ENCODE measurements around the gene CFAP92.

CFAP92 gene

DNA sequence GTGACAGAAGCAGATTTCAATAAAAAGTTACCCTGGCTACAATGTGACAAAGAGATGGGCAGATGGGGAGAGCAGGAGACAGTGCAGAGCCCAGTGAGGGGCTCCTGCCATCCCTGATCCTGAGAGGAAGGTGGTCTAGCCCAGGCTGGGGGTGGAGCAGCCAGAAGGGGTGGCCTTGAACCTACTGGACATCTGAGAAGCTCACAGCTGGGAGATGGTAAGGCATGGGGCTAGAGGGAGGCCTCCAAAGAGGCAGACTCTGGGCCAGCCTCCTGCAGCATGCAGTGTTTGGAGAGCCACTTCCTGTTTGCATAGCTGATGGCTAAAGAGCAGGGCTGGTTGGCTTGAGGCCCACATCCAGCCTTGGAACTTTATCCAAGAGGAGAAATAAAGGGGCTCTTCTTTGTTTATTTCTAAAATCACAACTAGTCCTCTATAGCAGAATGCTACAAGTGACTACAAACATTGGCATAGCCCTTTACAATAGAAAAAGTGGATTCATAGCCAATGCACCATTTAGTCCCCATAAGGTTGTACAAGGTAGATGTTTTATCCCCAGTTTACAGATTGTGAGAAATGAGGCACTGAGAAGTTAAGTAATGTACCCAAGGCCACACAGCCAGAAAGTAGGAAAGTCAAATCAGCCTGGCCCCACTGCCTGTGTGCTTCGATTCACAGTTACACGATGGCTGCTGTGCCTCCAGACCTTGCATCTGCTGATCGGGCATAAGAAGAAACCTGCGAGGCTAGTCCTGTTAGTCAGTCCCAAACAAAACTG lies 11.8 kb upstream of the CFAP92 start:
- no peak for DNase-seq

DNA sequence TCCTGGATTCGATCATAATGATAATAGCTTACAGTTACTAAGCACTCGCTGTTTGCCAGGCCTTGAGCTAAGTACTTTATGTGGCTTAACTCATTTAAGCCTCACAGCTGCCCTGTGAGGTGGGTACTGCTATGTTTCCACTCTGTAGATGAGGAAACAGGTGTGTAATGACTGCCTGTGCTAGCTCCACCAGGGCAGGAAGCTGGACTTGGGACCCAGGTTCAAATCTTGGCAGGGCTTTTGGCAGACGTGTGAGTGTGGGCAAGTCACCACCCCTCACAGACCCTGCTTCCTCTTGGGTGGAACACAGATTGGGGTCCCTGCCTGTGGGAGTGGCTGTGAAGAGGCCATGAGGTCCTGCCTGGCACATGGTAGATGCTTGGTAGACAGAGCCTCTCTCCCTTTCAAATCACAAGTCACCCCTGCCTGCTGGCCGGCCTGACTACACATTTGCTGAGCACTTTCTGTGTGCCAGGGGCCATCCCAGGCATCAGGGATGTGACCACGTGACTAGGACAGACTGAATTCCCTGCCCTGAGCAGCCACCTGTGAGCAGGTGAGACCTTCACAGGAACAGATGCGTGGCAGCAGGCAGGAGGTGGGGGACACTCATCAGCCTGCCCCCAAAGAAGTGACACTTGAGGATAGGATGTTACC lies 10.9 kb upstream of the CFAP92 start:
- no peak for DNase-seq

DNA sequence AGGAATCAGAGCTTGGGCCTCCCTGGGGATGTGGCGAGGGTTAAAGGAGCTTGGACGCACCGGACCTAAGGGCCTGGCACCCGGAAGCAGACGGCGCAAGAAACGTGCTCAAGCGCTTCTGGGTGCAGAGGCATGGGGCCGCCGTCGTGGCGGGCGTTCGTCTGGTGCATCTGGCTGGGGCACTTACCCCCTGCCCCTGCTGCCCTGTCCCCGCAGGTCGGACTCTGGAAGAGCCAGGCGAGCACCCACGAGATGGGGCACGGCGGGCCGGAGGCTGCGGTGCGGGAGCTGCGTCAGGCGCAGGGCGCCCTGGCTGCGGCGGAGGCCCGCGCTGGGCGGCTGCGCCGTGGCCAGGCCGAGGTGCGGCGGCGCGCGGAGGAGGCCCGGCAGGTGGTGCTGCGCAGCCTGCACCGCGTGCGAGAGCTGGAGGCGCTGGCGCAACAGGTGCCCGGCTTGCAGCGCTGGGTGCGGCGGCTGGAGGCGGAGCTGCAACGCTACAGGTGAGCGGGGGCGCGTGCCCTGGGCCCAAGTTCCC lies 9.8 kb upstream of the CFAP92 start:
- peak; percentile 63 for DNase-seq

DNA sequence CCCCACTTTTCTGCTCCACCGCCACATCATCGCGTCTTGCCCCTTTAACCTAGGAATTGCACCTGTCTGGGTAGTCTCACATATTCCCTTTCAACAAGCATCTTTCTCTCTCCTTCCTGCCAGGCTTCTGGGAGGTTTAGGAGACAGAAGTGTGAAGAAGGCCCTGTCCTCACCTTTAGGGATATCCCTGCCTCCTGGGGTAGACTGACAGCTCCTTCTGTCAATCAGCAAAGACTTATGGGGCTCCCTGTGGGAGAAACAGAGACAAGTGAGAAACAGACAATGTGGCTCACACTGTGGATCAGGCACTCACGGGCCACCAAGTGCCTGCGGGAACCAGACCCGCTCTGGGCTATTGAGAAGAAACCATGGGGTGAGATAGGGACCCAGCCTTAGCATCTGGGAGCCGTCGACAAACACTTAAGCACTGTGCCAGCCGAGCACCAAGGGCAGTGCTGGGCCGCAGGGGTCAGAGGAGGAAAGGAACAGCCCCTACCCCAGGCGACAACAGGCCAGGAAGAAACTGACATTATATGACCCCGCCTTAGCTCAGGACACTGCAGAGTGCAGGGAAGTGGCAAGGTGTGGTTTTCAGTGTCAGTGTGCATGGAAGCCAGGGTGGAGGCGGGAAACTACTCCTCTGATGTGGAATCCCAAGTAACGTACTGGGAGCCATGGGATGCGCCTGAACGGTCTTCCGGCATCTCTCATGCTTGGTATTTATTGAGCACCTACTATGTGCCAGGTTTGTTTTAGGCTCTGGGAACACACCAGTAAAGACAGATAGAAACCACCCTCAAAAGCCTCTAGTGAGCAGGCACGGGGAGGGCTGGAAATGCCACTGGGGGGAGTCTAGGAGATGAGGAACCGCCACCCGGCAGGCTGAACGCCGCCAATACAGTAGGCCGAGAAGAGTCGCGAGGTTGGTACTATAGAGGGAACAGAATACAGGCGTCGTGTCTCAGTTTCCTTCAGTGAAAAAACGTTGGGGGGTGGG lies 9.0 kb upstream of the CFAP92 start:
- DNase-seq: no peak

DNA sequence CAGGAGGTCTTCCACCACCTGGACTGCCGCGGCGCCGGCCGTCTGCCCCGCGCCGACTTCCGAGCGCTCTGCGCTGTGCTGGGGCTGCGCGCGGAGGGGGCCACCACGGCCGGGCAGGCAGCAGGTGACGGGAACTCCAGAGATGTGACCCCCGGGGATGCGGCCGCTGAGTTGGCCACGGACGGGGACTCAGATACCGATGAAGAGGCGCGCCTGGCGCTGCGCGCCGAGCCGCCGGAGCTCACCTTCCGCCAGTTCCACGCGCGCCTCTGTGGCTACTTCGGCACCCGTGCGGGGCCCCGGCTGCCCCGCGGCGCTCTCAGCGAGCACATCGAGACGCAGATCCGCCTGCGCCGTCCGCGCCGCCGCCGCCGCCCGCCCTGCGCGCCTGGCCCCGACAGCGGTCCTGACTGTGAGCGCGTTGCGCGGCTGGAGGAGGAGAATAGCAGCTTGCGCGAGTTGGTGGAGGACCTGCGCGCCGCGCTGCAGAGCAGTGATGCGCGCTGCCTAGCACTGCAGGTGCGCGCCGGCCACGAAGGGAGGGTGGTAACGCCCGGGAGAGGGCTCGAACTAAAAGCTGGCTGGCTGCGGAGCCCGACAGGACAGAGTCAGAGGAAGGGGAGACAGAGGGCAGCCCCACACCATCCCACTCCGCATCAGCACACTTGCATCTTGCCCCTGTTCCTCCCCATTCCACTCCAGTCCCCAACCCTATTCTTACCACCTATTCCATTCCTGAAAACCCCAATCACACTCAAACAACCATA lies 8.1 kb upstream of the CFAP92 start:
- DNase-seq: peak in 1 of 2 donors; percentile 18

DNA sequence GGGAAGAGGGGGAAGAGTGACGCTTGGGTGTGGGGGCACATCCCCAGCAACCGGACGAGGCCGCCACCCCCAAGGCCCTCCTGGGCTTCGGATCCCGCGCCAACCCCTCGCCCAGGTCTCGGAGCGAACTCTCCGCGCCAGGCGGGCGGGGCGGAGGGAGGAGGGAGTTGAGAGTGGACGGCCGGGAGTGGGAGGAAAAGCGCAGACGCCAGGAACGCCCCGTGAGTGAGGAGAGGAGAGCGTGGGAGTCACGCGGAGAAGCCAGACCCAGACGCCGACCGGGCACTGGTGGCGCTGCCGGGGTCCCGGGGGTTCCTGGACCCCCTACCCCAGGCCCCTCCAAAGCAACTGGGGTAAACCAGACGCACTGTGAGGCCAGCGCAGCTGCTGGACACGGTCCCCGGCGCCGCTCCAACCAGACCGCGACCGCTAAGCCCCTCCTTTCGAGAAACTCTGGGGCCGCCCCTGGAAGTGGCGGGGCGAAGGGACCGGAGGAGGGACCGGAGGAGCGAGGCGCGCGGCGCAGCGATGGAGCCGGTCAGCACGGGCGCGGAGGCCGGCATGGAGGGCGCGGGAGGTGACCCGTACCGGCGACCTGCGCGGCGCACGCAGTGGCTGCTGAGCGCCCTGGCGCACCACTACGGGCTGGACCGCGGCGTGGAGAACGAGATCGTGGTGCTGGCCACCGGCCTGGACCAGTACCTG lies 7.4 kb upstream of the CFAP92 start, which contains the start of gene EFCC1:
TSS of gene EFCC1 (plus strand) at position 204 of the 705 bp plus-strand sequence. CDS start at position 529, 325 bp downstream.
- DNase-seq: no peak

DNA sequence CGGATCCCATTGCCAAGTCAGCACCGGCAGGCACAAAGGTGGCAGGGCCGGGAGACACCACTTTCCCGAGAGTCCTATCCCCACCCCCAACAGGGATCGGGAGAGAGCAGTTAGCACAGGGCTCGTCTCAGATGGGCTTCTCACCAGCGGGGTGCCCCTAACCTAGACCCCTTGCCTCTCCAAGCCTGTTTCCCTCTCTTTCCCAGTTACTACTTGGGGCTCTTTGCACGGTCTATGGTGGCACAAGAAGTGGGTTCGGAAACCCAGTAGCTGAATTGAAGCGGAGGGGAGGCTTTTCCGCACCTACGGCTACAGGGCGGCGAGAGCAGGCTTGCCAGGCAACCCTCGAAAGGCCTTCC lies 6.8 kb upstream of the CFAP92 start:
- DNase-seq: no peak

DNA sequence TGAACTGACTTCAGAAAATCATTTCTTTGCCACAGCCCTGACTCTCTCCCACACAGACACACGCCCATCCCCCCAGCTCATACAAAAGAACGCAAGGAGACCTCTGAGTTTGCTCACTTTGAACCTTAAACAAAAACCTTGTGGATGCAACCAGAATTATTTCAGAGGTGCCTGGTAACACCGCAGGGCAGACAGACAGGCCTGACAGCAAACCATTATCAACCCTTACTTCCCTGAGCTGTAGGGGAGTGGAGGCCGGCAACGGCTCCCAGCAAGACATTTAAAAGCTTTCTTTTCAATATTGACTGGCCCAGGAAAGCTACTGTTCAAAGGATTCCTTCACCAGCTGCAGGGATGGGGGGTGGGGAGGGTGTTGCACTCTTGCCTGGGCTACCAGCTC lies 5.2 kb upstream of the CFAP92 start:
- DNase-seq: no peak

DNA sequence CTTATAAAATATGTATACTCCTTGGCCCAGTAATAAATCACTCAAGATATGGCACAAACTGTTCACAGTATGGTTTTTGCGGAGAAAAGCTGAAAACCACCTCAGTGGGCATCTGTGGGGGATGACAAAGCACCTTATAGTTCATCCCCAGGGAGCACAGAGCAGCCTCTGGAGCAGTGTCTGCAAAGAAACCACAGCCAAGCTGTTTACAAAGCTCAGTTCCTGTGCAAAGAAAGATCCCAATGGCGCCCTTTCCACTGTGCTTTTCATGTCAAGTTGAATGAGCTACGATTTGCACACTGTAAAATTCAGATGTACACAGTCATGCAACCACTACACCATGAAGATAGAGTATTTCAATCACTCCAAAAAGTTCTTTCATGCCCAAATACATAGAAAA lies 4.7 kb upstream of the CFAP92 start:
- no peak for DNase-seq

DNA sequence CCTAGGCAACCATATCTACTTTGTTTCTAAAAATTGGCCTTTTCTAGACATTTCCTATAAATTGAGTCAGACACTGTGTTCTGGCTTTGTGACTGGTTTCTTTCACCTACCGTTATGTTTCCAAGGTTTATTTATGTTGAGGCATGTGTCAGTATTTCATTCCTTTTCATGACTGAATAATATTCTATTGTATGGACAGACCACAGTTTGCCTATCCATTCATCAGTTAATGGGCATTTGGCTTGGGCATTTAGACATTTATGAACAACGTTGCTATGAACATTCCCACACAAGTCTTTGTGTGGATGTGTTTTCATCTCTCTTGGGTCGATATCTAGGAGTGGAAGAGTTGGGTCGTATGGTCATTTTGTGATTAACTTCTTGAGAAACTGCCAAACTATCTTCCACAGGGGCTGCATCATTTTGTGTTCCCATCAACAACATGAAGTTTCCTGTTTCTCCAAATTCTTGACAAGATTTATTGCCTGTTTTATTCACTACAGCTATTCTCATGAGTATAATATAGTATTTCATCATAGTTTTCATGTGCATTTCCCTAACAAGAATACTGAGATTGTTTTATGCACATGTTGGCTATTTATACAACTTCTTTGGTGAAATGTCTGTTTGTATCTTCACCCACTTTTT lies 3.7 kb upstream of the CFAP92 start:
- DNase-seq: no peak

DNA sequence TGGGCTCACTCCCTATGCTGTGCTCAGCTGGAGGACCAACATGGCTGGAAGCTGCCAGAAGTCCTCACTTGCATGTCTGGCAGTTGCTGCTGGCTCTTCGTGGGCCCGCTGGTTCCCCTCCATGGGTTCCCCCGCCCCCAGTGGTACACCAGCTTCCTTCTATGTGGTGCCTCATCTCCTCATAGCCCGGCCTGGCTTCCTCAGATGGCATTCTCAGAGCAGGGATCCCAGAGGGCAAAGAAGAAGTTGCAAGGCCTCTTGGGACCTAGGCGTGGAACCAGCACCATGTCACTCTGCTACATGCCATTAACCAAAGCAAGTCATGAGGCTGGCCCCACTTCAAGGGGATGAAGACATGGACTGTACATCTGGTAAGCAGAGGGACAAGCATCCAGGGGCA lies 2.9 kb upstream of the CFAP92 start:
- no peak for DNase-seq

DNA sequence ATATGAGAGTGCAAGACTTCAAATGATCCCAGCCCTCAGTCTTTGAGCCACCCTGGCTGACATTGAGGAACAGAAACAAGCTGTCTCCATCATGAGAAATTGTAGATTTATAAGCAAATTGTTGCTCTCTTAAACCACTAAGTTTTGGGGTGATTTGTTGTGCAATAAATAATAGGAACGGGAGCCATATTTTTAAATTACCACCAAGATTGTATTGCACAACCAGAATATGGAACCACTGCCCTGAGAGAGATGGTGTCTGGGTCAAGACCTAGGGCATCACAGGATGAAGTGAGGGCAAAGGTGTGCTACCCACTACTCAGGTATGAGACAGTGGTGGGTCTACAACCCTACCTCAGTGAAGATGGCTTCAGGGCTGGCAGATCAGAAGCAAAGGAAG lies 2.3 kb upstream of the CFAP92 start:
- DNase-seq: no peak

DNA sequence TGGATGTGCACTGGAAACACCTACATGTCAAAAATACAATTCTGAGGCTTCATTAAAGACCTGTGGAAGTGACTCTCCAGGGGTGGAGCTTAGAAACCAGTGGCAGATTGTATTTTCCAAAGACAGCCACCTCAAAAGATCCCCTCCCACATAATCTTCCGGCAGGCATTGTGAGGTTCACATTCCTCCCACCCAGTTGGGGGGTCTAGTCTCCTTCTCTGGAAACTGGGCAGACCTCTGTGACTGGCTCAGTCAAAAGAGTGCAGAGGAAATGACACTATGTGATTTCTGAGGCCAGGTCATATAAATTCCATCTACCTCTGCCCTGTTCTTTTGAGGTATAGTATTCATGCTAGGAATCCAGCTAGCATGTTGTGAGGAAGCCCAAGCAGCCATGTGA lies 1.9 kb upstream of the CFAP92 start:
- DNase-seq: no peak

DNA sequence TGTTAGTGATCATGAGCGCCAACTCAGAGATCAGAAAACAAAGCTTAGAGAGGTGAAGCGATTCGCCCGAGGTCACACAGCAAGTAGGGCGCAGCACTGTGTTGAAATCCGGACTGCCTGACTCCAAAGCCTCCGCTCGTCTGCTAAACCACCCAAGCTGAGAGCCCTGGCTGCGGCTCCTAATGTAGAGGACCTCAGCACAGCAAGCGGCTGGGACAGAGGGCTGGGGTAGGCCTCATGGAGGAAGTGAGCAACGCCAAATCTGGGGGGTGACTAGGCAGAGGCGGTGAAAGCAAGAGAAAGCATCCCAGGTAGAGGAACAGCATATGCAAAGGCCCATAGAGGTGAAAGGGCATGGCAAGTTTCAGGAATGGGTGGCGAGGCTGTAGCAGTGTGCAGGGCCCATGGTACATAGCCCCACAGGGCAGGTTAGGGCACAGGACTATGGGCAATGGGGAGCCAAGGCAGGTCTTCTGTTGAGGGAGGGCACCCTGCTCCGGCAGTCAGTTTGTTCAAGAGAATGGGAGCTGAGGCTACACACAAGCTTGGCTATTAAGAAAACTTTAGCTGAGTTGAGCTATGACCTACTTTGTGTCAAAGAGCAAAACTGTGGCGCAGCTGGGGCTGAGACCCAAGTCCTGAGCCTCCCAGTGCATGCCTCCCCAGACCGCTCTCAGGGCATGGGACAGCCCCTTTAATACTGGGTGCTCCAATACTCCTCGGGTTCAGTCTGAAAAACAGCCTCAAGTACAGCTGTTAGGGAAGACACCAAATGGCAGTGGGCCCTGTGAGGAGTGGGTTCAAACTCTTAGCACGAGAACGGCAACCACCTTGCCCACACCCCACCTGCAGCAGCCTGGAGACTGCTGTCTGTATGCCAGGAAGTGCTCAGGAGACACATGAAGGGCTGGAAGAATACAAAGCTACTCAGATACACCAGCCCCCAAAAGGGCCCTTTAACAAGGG lies 988 bp upstream of the CFAP92 start:
- no peak for DNase-seq

DNA sequence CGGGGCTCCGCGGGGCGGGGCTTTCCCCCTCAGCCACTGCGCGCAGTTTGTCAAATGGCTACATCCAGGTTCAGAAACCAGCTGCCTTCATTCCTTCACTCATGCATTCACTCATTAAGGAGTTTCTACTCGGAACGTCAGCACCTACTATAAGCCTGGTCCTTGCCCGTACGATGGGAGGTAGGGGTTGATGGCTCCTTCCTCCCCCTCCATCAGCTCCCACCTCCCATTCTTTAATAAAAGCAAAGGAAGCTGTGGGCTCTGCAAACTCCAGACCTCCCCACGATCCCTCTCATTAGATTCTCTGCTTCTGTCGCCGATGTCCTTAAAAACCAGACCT lies 267 bp upstream of the CFAP92 start:
- DNase-seq: no peak

DNA sequence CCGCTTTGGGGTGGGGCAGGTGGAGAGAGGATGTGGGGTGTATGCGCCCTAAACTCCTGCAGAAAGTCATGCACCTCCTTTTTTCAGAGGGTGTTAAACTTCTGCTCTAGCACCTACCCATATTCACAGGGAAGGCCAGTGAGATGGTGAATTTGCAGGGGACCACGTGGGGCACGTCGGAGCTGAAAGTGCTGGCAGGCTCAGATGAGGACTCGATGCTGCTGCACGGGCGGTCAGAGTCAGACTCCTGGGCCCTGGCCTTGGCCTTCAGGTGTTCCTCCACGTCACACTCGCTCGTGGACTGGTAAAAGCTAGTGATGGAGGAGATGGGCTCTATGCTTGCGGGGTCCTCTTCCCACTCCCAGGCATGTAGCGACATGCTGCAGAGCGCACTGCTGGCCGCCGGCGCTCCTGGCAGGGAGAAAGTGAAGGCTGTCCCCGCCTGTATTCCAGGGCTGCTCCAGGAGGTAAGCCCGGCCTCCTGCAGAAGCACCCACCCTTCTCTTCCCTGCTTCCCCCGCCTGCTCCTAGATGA lies 883 bp downstream of the CFAP92 start:
- no peak for DNase-seq

DNA sequence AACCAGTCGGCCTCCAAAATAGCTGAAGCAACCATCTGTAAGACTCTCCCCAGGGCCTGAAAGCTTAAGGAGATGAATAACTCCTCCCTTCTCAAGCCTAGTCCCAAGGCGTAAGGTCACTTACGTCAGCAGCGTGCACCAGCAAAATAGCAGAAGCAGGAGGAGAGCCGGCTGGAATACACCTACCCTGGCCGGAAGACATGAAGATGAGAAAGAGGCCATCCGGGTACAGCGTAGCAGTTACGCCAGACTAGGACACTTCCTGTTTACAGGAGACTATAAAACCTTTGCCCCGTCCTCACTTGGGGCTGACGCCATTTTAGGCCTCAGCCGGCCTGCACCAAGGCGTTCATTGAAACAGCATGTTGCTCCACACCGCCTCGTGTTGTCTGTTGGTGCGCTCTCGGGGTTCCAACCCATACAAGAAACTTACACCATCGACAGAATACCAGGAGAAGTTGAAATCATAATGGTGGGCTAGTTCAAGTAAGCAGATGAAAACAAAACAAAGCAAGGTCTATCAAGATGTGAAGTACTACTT lies 2.5 kb downstream of the CFAP92 start:
- DNase-seq: peak in 1 of 2 donors; percentile 67

DNA sequence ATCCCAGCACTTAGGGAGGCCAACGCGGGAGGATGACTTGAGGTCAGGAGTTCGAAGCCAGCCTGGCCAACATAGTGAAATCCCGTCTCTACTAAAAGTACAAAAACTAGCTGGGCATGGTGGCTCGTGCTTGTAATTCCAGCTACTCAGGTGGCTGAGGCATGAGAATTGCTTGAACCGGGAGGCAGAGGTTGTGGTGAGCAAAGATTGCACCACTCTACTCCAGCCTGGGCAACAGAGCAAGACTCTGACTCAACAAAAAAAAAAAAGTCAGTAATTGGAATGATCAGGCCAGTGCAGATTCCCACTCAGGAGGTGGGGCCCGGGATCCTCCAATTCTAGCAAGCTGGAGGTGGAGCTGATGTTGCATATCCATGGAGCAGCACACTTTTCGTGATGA lies 5.6 kb downstream of the CFAP92 start:
- no peak for DNase-seq

DNA sequence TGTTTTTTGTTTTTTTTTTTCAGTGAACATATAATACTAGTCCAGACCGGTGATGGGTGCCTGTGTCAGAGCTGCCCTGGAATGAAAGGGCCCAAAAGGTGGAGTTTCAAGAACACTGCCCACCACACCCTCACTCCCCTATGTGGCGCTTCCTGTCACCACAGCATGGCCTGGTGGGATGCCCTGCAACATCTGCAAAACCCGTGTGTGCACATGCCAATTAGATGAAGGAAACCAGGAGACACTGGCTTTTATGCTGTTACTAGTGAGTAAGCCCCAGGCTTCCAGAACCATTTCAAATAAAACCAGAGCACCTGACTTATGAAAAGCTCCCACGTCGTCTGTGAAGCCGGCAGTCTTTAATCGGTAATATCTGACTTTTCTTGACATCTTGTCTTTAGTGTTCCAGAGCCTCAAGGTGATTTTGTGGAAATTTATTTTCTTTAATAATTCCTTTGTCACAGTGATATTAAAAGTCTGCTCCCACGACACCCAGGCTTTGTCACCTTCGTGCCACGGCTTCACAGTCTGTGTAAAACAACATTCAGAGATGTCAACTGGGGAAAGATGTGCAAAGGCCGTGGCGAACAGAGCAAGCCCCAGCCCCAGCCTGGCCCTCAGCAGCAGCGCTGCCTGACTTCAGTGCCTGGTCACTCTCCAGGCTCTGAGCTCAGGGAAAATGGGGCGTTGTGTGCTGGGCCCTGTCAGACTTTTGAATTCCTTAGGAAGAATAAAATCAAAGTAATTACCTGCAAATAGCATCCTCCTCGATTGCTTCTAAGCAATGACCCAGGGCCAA lies 6.4 kb downstream of the CFAP92 start:
- DNase-seq: no peak

All from CD4-positive, alpha-beta T cell treated with Interleukin-1 beta for 1 hour (primary cell).